ENCODE measurements around the gene PRXL2A.

PRXL2A gene

DNA sequence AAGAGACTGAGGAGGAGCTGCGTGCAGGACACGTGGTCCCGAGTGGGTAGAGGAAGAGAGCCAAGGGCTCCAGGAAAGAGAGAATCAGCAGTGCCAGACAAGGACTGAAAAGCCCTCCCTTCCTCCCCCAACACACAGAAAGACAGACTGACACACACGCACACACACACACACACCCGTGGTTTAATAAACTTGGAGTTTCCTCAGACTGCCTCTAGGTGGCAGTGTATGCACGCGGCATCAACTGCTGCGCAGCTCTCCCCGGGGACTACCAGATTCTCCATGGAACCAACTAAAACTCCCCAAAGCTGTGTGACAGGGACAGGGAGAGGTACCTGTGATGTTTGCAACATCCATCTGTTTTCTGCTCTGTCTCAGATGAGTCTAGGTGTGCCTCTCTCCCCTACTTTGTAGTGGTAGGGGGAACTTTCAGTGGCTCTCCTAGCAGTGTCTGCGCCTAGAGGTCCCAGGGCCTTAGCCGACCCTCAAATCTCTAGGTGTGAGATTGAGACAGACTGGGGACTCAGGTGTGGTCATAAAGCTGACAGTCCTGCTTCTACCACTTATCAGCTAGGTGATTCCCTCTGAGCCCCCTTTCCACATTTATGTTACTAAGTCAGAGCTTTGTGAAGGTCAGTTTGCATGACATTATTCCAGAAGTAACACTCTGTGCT is 36.4 kb downstream of the PRXL2A start:
- DNase-seq (ENCODE audit: low spot score) = peak; percentile 87

DNA sequence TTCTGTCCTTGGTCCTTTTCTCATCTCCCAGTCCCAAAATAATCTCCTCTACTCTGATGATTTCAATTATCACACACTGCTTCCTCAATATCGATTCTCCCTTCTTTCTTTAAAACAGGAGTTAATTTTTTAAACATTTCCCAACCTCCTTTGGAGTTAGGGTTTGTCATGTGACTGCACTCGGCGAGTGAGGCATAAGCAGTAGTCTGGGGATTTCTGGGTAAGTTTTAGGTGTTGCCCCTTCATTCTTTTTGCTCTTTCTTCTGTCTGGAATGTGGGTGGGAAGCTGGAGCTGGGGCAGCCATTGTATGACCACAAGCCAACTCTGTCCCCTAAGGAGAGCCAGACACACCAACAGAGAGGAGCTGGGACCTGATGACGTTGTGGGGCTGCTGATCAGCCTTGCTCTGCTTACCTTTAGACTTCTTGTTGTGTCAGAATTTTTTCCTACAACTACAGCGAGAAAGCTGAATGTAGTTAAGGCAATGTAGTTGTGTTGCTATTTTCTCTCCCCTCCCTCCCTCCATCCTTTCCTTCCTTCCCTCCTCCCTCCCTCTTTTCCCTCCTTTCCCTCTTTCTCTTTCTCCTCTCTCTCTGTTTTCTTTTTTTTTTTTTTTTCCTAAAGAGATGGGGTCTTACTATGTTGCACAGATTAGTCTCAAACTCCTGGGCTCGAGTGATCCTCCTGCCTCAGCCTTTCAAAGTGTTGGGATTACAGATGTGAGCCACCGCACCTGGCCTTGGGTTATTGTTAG is 39.3 kb downstream of the PRXL2A start:
- DNase-seq (ENCODE audit: low spot score) = no peak

DNA sequence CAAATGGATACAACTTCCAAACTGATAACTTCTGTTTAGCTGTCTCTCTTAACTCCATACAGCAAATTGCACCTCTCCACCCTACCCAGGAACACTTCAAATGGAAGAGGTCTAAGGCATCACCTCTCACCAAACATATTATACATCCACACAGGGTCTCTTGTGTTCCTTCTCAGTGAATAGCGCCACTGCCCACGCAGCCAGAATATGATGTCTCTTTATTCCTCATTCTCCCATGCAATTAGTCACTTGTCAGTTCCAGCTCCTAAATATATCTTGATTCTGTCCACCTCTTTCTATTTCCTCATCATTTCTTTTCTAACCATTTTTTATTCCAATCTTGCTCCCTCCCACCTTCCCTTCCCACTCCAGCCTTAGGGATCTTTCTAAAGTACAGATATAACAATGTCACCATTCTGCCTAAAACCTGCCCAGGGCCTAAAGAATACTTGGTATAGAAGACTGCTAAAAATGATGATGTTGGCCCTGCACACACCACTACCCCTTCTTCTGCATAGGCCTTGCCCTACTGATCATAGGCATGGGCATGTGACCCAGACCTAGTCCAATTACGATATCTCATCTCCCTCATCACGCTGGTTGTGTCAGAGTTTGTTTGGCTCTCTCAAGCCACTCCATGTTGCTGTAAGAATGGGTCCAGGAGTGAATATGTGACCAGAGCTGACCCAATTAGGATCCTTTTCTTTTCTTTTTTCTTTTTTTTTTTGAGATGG is 40.0 kb downstream of the PRXL2A start:
- no peak for DNase-seq (ENCODE audit: low spot score)

DNA sequence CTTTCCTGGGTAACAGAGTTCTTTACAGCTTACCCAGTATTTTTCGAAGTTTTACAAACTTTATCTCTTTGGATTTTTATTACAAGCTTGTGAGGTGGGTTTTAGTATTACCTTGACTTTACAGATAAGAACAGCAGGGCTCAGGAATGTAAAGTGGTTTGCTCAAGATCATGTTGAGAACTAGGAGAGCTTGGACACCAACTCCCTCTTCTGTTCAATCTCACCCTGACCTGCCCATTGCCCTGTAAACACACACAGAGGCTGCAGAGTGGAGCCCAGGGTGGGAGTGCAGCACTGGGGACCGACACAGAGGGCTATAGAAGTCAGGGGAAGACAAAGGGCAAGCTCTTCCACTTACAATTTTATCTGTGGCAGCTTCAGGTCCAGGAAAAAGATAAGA is 41.2 kb downstream of the PRXL2A start:
- no peak for DNase-seq (ENCODE audit: low spot score)

DNA sequence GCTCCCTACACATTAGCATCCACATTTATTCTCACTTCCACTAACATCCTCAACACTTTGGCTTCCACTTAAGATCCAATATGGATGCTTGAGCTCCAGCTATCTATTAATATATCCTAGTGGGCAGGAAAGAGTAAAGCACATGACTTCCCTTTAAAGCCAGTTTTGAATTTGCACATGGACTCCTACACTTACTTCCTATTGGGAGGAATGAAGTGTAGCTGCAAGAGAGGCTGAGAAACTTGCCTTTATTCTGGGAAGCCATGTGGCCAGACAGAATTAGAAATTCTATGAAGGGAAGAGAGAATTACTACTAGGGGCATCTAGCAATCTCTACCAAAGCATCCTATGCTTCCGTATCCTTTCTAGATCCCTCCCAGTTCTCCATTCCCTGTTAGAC is 42.8 kb downstream of the PRXL2A start:
- no peak for DNase-seq (ENCODE audit: low spot score)

DNA sequence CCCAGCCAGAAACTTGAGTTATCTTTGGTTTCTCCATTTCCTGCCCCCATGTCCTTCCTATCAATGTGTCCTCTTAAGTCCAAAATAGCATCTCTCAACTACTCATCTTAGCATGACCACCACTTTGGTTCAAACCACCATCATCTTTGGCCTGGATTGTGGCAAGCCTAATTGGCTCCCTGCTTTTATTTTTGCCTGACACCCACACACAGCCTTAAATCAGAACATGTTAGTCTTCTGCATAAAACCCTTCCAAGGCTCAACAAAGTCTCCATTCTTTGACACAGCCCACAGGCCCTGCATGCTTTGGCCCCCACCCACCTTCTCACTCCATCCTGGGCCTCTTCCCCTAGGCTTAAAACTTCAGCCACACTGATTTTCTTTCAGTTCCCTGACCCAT is 43.7 kb downstream of the PRXL2A start:
- DNase-seq (ENCODE audit: low spot score) = no peak

DNA sequence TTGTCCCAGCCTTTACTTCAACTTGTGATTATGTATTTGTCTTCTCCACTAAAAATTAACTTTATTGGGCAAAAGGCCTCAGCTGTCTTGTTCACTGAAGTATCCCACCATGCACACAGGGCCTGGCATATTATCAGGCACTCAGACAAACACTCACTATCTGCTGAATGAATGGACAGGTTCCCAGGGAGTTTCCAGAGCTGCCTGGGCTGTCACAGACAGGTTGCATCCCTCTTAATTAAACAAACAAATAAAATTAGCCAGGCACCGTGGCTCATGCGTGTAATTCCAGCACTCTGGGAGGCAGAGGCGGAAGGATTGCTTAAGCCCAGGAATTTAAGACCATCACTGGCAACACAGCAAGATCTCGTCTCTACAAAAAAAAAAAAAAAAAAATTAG is 44.3 kb downstream of the PRXL2A start:
- DNase-seq (ENCODE audit: low spot score) = no peak

DNA sequence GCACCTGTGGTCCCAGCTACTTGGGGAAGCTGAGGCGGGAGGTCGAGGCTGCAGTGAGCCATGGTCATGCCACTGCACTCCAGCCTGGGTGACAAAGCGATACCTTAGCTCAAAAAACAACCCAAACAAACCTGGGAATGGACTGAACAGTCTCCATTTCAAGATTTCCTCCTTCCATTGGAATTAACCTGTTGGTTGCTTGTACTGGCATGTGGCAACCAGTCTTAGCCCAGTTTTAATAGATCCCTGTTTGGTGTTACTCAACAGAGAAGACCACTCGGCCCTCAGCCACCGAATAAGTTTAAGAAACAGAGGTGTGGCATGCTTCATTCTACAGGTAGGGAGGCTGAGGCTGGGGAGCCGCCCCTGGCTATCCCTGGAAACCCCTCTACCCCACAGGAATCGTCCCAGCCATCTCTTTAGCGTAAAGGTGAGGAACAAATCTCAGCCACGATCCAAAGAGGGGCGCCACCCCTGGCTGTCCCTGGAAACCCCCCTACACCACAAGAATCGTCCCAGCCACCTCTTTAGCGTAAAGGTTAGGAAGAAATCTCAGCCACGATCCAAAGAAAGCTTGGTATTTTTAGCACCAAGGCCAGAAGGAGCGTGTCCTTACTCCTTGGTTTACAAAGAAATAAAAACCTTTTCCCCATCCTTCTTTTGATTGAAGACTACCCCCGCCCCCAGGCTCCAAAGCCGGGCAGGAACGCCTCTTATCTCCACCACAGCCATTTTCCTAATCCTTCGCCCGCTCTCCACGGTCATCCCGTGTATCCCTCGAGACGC is 44.9 kb downstream of the PRXL2A start:
- DNase-seq (ENCODE audit: low spot score) = no peak

DNA sequence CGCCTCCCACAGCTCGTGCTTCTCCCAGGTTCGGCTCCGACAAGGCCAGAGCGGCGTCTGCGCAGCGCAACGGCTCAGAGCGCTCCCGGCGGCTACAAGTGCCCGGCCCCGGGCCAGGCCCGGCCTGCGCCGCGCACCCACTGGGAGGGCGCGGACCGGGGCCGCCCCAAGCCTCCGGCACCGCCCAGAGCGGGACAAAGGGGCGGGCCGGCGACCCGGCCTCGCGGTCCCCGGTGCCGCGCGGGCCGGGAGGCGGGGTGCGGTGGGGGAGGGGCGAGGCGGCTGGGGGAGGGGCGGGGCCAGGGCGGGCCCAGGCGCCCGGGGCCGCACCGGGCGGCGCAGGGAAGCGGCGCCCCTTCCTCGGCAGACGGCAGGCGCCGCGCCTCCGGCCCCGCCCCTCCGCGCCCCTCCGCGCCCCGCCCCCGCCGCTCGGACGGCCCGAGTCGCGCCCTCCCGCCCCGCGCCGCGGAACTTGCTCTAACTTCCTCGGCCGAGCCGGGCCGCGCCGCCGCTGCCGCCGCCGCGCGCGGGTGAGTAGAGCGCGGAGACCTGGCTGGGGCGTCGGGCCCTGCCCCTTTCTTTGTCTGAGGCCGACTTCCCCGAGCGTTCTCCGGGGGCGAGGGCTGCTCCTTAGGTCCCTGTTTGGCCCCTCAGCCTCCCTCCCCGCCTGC is 45.6 kb downstream of the PRXL2A start, which contains the start of gene TSPAN14:
TSS of gene TSPAN14 (plus strand) at position 469 of the 671 bp plus-strand sequence. CDS start 34,924 bp downstream, outside the sequence.
- DNase-seq (ENCODE audit: low spot score) = peak; percentile 74

DNA sequence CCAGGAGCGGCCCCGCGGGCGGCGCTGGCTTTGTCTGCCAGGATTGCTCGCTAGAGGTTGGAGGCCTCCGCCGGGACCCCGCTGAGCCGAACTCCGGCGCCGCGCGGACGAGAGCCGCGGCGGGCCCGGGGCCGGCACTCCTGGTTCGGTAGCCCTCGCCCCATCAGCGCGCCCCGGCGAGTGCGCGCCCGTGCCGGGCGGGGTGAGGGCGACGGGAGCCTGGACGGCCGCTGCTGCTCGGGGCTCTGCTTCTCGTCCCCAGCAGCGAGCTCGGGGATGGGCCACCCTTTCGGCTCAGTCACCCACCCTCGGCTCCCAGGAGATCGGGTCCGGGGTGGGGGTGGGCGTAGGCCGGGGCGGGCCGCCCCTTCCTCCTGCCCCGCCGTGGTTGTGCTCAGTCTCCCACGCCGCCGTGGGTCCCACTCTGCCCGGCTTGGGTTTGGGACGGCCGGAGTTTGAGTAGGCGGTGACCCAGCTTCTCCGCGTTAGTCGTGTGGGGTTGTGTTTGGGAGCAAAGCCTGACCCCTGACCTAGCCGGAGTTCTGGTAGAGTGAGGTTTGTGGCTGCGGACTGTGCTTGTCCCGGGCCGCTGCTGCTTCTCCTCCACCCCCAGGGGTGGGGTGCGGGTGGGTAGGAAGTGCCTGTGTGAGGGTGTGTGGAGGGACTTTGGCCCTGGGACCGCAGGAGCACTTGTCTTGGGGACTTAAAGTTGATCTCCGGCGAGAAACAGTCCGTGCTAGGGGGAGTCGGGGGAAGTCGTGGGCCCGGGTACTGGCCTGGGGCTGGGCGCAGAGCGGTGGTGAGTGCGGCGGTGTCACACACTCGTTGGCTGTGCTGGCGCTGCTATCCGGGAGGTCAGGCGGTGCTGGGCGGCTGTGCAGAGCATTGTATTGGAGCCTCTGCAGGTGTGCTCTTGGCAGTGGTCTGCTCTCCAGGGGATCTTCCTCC is 46.4 kb downstream of the PRXL2A start:
- DNase-seq (ENCODE audit: low spot score) = no peak

DNA sequence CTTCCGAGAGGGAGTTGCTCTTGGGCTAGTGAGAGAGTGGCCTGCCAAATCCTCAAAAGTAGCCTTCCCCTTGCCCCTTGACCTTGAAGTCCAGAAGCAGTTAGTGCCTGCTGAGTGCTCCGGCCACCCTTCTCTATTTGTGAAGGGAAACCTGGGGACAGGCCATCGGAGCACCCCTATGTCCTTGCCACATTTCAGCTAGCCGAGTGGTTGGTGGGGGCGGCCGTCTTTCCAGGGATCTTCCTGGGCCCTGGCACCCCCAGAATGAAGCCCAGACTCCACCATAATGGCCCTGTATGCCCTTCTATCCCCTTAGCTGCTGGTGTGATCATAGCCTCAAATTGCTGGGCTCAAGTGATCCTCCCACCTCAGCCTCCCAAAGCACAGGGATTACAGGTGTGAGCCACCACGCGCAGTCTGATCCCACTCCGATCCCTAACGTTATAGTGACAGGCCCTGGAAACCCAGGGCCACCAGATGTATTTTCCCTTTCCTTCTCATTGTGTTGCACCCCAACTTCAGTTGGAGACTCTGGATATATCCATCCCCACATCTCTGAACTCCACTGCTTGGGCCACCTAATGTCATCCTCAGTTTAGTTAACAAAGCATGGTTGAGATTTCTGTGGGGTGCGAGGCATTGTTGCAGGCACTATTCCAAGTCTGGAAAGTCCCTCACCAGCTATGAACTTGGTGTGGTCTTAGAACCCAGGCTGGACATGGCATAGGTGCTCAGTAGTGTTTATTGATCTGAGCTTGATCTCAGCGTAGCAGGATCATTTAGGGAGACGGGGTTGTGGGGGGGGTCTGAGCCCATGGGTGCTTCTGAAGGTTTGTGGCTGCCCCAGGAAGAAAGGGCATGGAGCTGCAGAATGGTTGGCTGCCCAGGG is 47.4 kb downstream of the PRXL2A start:
- DNase-seq (ENCODE audit: low spot score) = no peak

DNA sequence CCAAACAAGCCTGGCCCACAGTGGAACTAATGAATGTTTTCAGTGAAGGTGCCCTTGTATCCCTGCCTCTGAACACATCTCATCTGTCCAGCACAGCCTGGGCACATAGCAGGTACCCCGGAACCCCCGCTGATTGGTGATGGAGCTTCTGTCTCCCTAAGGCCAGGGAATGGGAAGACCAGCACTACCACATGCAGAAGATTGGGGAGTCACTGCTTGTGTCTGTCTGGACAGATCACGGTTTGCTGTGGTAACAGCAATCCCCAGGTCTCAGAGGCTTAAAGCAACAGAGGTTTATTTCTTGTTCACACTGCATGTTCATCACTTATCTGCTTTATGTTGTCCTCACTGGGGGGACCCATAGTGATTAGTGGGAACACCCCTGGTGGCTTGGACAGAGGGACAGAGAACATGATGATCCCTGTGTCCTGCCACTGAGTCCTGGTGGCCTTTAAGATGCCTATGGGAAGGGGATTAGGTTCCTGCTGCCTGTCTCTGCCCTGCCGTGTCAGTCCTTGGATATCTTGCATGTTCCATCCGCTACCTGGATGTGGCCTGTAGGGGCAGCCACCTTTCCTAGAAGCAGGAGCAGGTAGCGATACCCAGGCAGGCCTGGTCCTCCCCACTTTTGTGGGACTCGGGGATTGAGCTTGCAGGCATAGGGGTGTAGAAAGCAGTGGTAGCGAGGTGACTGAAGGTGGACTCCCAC is 49.4 kb downstream of the PRXL2A start:
- DNase-seq (ENCODE audit: low spot score) = no peak

DNA sequence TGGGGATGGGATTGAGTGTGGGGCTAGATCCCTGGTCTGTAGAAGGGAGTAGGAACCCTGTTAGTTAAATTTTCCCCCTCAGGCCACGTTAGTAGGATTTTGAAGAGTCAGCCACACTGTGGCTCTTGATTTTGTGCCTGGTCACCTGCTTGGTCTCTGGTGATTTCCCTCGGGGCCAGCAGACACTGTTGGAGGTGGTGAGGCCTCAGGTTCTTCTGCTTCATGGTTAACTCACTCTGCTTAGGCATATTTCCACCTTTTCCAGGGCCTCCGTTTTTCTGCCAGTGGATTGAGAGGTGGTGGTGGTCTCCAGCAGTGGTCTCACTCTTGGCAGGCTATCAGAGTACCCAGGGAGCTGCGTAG is 49.9 kb downstream of the PRXL2A start:
- DNase-seq (ENCODE audit: low spot score) = no peak

DNA sequence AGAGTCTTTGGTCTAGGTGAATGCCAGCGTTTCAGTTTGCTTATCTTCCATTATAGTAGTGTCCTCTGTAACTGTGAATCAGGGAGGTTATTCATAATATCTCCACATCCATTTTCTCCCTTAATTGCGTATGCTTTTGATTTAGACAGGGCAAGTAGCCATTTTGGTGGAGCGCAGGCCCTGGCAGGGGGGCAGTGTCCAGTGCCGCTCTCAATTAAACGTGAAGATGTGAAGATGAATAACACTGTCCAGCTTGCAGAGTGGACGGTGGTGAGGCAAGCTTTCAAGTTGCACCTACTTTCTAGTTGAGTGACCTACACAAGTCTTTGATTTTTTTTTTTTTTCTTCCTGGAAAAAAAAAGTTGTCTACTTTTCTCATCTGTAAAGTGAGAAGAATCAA is 50.3 kb downstream of the PRXL2A start:
- no peak for DNase-seq (ENCODE audit: low spot score)

DNA sequence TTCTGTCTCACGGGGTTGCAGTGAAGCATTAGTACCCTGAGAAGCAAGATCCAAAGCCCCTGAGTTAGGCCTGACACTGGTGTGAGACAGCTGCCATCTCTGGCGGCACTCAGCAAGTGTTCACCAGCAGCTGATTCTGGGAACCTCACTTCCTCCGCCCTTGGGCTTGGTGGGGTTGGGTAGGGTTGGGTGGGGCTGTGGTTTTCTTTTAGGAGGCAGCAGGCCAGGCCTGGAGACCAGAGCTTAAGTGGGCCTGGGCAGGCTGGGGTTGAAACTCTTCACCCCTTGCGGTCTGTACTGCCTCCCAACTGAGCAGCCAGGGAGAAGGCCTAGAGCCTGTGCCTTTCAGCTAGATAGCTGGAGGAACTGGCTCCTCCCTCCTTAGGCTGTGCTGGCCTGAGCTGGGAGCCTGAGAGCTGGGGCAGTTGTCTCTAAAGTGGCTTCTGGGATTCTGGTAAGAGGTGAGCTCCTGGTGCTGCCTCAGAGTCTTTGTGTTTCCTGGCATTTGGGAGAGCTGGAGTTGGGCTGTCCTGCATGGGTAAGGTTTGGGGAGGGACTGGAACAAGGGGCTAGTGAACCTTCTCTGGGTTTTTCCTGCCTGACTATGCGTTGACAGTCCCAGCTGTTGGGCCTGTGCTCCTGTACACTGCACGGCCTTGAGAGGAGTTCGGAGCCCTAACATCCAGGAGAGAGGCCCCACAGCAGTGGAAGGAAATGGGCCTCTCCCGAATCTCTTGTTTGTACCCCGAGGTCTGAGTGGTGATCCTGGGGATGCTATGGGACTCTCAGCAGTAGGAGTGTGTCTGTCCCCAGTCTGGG is 50.9 kb downstream of the PRXL2A start:
- no peak for DNase-seq (ENCODE audit: low spot score)

DNA sequence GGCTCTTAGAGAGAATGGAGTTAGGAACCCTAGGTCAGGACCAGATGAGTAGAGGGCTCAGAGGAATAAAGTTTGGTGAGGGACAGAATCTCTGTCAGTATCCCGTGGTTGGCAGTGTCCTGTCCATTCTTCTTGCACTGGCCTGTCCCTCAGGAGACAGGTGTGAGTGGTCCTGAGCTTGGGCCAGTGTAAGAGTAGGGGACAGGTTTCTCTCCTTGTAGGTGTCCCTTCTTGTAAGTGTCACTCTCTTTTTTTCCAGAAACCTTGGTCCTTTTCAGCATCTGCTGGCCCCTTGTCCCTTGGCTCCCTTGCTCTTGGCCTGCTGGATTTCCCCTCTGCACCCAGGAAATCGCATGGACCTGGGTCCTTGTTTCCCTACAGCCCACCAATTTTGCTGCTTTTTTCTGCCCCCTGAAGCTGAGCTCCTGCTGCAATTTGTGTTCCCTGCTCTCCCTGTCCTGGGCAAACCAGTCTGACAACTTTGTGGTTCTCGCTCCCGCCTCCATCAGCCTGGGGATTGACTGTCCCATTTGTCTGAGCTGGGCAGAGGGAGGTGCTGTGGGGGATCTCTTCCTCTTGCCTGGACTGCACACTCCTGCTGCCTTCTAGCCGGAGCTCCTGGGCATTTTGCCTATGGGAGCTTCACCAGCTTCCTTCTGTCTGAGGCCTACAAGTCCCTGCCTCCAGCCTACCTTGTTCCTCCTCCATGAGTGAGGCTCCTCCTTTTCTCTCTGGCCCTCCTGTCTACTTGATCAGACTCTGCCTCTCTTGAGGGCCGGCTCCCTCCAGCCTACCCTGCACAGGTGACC is 52.3 kb downstream of the PRXL2A start:
- DNase-seq (ENCODE audit: low spot score) = no peak

Measured in kidney capillary endothelial cell (primary cell).